Measurements from ENCODE around the gene DENND4B.
A peak's percentile ranks its signal among the peaks of the same experiment; 100 is the strongest.

The DENND4B gene

DNA sequence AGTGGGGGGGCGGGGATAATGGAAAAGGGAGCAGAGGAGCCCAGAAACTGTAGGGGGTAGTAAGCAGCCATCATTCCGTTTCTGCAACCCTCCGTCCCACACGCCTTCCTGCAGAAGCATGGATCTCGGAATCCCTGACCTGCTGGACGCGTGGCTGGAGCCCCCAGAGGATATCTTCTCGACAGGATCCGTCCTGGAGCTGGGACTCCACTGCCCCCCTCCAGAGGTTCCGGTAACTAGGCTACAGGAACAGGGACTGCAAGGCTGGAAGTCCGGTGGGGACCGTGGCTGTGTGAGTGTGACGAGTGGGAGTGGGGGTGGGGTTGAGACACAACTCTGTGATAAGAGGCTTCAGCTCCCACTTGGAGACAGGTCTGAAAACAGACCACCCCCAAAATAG lies 21.9 kb upstream of the DENND4B start:
- no peak for DNase-seq (ENCODE audit: low read depth)

DNA sequence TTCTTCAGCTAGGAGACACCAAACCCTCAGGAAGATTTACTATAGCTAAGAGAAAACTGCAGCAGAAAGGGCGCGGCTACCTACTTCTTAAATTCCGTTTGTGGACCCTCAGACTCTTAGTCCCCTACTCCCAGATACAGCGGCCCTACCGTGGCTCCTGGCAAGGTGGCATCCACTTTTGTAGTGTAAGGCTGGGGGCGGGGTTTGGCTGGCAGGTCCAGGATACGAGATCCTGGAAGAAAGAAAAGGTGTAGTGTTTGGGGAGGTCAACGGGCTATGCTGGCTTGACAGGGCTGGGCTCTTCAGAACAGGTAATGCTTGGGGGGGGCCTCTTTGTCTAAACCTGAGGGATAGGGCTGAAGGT lies 21.5 kb upstream of the DENND4B start:
- no peak for DNase-seq (ENCODE audit: low read depth)

DNA sequence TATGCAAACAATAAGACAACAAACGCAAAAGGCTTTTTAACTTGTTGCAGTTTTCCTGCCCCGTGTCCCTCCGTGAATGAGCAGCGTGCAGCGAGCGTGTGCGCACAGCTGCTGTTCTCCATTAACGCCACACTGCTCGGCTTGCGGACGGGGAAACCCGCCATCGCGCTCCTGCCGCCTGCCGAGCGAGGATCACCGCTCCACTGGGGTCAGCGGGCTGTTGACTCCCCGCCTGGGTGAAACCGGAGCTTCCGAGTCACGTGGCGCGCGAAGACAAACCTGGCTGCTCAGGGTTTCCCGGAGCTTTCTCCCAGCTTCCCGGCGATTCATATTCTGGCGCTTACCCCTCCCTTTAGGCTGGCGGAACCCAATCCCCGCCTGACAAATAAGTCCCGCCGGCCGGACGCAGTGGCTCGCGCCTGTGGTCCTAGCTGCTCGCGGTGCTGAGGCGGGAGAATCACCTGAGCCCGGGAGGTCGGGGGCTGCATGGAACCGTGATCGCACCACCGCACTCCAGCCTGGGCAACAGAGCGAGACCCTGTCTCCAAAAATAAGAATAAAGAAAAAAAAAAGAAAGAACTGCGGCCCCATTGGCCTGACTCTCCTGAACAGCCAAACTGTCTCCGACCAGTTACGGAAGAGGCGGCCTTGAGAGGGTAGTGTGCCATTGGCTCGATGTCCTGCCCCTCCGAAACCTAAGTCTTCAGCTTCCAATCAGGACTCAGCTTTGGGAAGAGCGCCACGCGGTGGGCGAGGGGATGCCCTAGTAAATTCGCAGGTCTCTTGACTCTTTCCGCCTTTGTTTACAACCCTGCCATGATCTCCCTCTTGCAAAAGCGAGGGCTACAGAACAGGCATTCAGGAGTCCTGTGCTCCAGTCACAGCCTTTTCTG lies 20.8 kb upstream of the DENND4B start, which contains the start of gene CREB3L4:
CREB3L4 (plus strand) TSS at position 796 of the 893 bp plus-strand sequence. CDS start 624 bp downstream, outside the sequence.
- DNase-seq (ENCODE audit: low read depth), result peak; percentile 87

DNA sequence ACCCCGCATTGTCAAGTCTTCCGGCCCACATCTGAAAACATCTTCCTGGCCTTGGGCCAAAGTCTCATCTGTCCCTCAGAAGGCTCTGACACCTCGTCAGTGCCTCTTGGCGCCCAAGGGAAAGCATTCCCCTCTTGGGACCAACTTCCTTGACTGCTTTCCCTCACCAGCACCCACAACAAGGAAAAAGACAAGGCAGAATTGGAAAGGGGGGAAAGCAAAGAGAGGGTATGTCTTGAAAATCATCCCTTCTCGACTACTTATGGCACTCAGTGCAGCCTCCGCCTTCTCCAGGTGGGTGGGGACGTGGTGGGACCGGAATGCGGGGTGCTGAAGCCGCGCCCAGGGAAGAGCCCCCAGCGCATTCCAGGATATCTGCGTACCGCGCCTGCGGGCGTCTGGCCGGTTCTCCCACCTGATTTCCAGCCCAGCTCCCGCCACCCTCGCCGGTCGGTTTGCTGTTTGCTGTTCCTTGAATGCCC lies 17.4 kb upstream of the DENND4B start:
- DNase-seq (ENCODE audit: low read depth), result no peak

DNA sequence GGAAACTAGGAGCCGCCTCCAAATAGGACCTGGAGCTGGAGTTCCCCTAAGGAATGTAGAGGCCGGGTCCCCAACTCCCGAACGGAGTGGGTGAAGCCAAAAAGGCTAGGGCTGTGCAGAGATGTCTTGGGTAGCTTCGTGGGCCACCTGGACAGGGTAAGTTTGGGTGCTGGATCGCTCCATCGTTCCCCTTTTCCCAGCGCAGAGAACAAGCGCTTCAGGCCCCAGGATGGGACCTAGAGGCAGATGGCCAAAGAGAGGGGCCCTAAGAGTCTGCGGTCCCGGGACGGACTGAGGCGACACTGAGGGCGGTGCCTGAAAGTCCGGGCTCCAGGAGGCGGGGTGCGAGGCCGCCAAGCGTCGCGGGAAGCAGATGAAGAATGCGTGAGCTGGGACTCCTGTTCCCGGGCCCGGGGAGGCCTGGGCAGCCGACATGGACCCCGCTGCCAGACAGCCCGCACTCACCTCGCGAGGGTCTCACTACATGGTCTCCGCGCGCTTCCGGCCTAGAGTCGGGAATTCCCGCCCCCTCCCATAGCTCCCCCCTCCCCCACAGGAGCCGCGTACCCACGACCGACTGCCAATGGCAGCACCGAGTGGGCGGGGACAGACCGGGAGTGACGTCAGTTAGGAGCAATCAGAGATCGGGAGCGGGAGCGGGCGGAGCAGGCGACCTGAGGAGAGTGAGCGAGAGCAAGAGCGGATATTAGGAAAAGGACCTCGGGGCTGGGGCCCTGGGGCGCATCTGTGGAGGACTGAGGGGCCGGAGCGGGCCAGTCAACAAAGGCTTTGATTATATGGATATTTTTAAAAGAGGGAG lies 16.7 kb upstream of the DENND4B start, which contains the start of gene SLC39A1:
SLC39A1 (minus strand) TSS at position 508 of the 820 bp plus-strand sequence. CDS start 822 bp downstream, outside the sequence.
- DNase-seq (ENCODE audit: low read depth), result peak; percentile 87

DNA sequence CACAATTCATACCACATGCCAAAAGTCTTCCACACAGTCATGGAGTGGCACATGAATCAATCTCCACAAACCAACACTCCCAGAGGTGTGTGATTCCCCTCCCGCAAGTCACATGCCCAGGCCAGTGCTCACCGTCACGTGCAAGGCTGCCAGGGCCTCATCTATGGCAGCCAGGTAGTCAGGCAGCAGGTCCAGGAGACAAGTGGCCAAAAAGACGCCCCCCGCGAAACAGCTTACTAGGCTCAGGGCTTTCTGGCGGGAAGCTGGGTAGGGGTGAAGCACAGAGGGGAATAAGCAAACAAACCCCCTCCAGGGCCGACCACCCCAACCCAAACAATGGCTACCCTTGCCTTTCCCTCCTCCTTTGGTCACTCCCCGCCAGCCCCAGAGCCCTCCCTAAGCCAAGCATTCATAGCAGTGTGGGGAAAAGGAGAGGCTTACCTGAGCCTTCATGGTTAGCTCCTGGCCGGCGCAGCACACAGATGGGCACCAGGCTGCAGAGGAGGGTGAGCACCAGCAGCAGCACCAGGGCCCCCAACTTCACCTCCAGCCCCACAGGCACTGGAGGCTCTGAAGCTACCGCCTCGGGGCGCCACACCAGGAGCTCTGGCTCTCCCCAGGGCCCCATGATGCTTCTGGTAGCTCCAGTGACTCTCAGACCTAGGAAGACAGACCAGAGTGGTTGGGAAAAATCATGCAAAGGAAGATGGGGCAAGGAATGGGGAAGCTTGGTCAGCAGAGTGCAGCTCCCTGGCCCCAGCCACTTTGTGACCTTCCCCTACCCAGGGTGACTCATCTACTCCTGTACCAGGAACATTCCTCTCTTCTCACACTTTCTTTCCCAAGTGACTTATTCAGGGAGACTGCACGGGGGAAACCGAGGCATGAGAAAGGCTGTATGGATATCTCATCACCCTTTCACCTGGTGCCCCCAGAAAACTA lies 15.8 kb upstream of the DENND4B start:
- DNase-seq (ENCODE audit: low read depth), result no peak

DNA sequence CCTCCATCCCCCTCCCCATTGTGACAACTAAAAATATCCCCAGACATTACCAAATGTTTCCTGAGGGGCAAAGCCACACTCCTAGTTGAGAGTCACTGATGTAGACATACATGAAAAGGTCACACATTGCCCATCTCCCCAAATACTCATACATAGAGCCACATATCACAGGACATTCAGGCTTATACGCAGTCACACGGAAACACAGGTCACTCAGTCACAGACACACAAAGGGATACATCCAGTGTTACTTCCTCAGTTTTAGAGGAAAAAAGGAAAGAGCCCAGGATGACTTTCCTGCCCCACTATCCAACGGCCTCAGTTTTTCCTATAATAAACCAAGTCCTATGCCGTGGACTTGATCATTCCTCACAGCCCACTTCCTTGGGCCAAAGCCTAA lies 14.9 kb upstream of the DENND4B start:
- no peak for DNase-seq (ENCODE audit: low read depth)

DNA sequence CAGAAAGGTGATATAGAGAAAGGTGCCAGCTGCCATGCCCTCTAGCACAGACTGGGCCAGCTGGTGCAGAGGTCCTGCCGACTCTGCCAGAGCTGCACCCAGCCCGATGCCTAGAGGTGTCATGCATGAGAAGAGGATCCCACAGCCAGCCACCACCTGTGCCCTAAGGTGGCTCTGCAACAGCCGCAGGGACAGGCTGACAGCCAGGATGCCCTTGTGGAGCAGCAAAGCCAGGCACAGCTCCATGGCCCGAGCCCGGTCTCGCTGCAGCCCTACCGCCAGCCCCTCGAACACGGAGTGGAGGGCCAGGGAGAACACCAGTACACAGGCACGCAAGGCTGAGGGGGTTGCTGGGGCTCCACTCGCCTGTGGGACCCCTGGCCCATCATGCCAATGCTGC lies 13.7 kb upstream of the DENND4B start:
- no peak for DNase-seq (ENCODE audit: low read depth)

DNA sequence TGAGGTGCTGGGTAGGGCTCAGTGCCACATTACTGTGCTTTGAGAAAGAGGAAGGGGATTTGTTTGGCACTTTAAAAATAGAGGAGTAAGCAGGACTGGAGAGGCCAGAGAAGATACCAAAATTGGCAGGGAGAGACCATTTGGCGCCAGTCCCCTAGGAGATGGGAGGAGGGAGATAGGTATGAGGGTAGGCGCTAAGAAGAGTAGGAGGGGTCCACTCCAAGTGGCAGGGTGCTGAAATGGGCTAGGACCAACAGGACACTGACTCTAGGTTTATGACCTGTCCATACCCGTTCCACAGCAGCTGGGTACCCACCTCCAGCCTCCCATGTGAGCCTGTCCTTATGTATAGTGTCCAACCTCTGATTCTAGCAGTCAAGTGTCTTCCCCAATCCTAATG lies 12.9 kb upstream of the DENND4B start:
- DNase-seq (ENCODE audit: low read depth), result no peak

DNA sequence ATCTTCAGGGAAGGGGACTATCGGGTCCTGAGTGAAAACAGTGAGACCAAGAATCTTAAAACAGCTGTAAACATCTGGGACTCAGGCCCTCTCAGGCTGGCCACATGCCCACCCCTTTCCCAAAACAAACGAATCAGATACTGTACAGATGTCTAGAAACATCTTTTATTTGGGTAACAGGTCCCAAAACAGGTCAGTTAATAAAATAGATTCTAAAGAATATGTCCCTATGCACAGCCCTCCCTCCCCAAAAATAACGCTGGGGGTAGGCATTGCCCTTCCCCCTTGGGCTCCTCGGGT lies 12.4 kb upstream of the DENND4B start:
- DNase-seq (ENCODE audit: low read depth), result no peak

DNA sequence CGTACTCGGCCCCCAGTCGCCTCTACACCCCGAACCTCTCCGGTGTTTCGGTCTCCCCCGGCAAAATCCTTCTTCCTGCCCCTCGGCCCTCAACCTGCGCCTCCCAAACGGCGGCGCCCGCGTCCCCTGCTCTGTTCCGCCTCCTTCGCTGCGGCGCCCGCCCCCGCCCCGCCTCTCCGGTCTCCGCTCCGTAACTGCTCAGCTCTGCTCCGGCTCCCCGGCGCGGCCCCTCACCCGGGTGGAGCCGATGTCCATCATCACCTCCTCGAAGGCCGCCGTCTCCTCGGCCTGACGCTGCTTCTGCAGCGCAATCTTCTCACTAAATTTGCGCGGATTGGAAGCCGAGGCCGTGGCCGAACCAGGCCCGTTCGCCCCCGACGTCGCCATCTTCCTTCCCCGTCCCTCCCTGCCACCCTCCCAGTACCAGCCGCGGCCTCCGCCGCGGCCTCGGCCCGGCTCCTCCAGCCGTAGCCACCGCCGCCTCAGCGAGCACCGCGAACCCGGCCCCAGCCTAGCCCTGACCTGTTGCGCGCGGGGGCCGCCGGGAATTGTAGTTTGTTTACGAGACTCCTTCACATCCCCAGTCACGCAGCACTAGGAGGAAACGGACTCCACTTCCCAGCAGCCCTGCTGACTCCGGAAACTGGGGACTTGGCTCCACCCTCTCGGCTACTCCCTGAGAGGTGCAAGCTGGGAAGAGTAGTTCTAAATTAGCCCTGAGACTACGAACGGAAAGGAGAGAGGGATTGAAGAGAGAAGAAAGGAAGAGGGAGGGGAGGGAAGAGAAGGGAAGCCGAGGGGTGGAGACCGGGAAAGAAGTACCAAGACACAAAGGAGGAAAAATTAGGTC lies 11.8 kb upstream of the DENND4B start, which contains the start of gene CRTC2:
CRTC2 (minus strand) TSS at position 502 of the 850 bp plus-strand sequence; CDS start at position 387, 115 bp downstream.
- peak; percentile 92 for DNase-seq (ENCODE audit: low read depth)

DNA sequence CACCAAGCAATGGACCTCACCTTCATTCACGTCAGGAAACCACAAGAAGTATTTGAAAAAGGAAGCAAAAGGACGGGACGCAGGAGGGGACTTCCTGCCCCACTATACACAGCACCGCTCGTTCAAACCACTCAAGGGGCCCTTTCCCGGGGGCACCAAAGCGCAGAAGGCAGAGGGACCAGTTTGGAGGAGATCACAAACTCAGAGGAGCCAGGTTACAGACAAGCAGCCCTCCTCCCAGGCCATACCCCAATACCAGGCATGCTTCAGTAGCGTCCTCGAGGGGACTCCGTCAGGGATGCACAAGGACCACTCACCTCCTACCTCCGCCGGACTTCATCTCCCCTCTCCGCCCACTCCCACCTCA lies 11.2 kb upstream of the DENND4B start:
- no peak for DNase-seq (ENCODE audit: low read depth)

DNA sequence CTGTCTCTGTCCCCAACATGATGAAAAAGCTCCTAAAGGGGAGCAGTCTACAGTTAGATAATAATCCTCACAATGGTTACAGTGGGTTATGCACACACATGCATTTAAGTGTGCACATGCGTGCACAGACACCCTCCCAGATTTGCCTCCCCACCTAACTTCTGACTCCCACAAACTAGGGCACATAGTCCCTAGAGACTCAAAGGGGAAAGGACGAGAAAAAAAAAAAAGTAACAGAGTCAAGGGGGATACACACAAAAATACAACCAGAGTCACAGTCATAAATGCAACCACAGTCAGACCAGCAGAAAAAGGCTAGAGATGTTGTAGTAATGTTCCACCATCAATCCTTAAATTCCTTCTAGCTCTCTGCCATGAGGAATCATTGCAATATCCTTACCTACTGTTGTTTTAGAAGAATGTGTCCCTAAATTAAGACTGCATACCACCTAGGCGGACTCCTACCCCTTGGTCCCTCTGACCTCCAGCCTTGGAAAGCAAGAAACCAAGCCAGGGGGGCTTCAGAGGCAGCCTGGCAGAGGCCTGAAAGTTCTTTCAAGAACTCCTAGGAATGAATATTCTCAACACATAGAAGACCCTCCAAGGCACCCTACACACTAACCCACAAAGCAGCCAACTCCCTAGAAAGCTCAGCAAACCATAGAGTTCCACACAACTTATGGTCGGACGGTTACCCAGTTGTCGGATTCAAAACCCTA lies 10.6 kb upstream of the DENND4B start:
- DNase-seq (ENCODE audit: low read depth), result no peak

DNA sequence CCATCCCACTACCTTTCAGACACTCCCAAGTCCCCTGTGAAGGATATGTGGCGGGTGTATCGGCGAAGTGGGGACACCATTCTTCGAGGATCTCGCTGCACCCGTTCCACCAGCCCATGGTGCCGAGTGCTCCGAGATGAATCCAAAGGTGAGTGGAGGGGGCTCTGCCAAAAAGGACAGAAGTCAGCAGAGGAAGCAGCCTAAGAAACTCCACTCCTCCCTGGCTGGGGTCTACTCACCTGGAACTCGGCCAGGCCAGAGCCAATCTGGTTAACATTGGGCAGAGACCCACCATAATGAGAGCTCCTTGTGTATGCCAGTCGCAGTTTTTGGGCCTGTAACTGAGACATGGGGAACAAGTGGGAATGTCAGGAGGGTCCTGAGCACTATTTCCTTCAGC lies 8.3 kb upstream of the DENND4B start:
- no peak for DNase-seq (ENCODE audit: low read depth)

DNA sequence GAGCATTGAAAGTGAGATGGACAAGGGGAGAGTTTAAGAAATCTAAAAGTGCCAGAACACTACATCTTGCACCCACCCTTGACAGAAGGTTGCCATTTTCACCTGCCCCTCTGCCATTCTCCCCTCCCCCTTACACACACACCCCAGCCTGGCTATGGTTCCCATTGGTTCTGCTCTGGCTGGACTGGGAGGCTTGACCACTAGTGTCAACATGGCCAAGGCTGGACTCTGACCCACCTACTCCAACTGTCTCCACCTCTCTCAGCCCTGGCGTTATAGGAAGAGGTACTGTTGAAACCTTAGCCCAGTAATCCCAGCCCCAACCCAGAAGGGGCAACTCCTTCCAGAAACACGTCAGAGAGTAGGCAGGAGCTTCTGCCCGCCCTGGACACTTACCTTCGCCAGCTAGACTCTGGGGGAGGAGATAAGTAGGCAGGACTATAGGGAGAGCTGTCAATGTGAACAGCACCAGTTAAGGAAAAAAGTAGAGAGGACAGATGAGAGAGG lies 7.4 kb upstream of the DENND4B start:
- DNase-seq (ENCODE audit: low read depth), result no peak

DNA sequence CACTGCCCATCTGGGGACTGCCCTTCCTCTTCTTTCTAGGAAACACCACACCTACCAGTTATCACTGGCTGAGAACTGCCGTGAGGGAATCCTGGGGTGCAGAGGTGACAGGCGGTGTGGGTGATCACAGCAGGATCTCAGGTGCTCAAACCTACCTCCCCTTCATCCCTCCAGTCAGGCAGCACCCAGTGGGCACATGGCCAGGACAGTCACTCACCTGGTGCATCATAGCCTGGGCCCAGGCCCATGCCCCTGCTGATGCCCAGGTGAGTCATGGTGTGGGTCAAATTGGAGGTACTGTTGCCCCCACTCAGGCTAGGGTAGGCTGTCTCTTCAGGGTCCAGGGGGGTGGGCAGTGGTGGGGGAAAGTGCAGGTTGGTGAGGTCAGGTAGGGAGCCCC lies 5.3 kb upstream of the DENND4B start:
- DNase-seq (ENCODE audit: low read depth), result no peak

DNA sequence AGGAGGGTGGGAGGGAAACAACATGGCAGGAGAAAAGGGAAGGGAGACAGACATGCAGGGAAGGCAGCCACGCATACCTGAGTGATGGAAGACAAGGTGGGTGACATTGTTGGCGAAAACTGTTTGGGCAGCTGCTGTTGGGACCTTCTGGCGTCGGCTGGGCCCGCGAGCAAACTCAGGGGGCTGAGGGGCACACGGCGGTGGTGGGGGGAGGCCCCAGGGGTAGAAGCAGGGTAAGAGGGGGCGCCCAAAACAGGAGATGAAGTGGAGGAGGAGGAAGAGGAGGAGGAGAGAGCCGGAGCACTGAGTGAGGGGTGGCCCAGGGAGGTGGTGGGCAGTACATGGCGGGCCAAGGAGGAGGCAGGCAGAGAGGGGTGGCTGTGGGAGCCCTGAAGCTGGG lies 4.7 kb upstream of the DENND4B start:
- no peak for DNase-seq (ENCODE audit: low read depth)

DNA sequence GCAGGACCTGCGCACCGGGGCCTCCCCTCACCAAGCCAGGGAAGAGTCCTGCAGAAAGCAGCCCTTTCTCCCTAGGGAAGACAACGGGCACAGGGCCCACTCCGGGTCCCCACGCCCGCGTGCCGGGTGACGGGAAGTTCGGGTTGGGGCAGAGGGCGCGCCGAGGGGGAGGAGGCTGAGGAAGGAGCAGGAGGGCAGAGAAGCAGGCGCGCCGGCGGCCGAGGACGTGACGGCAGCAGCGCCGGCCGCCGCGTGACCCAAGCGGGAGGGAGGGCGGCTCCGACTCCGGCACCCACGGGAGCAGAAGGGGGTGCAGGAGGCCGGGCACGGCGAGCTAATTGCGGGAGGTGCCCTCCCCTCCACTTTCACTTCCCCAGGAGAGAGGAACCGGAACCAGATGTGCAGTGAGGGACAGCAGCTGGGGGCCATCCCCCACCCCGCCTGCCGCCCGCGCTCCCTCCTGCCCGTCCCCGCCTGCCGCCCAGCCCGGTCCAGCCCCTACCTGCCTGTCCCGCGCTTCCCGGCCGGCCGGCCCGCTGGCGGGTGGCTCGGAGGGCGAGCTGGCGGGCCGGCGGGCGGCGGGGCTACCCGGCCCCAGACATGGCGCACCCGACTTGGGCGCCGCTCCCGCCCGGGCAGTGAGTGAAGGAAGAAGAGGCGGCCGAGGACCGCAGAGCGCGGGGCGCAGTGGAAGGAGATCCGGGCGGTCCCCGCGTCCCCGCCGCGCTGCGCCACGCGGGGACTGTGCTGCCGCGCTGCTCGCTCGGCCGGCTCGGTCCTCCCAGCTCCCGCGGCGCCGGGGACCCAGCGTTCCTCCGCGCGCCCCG lies 510 bp downstream of the DENND4B start:
- no peak for DNase-seq (ENCODE audit: low read depth)

DNA sequence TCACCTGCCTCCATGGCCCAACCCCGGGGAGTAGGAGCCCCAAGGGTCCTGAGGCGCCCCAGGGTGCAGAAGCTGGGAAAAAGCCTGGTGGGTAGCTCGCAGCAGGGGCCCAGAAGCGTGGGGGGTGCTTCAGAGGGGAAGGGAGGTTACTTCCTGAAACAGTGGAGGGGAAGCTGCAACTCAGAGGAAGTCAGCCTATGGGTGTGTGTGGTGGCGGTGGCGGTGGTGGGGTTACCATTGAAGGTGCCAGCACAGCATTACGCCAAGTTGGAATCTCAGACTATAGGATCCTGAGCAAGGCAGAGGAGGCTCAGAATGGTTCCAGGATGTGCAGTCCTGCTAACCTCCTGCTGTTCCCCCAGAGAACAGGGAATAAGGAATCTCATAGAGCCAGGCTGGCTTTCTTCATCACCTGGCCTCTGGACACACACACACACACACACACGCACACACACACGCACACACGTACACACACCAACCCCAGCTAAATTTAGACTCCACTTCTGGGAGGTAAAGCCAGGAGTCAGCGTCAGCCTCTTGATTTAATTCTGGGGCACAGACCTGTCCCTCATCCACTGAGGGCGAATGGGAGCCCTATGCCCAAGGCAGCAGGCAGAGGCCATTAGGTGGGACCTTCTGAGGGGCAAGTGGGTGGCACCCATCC lies 1.3 kb downstream of the DENND4B start:
- no peak for DNase-seq (ENCODE audit: low read depth)

All from HS-5 (cell line).